ENCODE results near the gene IPO11.

DNA sequence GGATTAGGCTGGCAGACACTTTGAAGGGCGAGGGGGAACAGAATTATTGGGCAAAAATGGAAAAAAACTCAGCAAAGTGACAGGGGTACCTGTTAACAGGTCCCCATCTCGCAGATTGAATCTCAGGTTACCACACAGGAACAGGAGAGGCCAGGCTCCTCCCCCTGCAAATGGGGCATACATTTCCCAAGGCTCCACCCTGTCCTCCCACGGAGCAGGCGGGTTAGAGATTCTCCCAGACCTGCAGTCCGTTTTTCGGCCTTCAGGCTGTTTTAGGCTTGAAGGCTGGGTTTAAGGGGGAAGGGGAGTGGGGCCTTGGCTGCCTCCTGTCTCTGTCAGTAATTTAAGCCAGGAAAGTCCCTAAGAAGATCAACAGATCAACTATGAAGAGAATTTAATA is 208.7 kb downstream of the IPO11 start:
- TF ChIP-seq, protein P1, sequence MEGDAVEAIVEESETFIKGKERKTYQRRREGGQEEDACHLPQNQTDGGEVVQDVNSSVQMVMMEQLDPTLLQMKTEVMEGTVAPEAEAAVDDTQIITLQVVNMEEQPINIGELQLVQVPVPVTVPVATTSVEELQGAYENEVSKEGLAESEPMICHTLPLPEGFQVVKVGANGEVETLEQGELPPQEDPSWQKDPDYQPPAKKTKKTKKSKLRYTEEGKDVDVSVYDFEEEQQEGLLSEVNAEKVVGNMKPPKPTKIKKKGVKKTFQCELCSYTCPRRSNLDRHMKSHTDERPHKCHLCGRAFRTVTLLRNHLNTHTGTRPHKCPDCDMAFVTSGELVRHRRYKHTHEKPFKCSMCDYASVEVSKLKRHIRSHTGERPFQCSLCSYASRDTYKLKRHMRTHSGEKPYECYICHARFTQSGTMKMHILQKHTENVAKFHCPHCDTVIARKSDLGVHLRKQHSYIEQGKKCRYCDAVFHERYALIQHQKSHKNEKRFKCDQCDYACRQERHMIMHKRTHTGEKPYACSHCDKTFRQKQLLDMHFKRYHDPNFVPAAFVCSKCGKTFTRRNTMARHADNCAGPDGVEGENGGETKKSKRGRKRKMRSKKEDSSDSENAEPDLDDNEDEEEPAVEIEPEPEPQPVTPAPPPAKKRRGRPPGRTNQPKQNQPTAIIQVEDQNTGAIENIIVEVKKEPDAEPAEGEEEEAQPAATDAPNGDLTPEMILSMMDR (conservative IDR thresholded peaks at IDR 0.05; ENCODE audit: low read depth, low read length), result no peak
- no peak for TF ChIP-seq EZH2 (IDR thresholded peaks at IDR 0.05; ENCODE audit: borderline replicate concordance, low read depth, low read length, poor library complexity, severe bottlenecking)

All from A673 (cell line).